ENCODE data around the gene TNFRSF8. TPM values are rescaled to one million over a fixed set of nuclear protein-coding genes. Genes with fewer than 3 reads are reported as not detected.

Gene TNFRSF8
- total and polyA plus RNA-seq, 9 of the 15 experiments (the other 6 are each of a cell fraction or from before 2014, with no cell fraction given): 3.5 to 38.4 (median 17.1) TPM

DNA sequence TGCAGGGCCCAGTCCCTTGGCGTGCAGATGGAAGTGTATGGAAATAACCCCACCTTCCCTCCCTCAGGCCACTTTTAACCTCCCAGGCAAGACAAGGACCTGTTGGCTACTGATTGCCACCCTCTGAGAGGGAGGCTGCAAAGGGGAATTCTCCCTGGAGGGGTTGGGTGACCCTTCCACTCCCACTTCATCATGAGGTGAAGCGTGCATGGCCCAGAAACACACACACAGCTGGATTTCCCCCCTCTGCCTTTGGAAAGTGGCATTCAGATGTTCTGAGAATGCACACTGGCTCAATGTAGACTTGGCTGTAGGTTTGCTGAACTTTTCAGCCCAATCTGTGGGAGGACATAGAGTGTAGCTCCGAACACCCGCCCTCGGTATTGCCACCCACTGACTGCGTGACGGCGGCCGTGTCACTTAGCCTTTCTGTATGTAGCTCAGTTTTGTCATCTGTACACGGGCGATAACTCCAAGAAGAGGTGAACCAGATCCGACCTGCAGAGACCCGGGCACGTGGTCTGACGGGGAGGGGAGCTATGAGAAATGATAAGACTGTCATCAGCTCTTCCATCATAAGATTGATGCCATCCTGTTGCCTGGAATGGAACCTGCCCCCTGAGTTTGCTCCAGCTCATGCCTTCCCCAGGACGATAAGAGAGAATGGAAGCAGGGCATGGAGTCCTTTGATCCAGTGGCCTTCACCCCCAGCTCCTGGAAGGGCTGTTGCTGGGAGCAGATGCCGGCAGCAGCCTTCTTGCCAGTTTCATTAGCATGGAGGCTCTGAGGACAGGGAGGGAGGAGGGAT, 24.5 kb upstream of the TNFRSF8 start (continued):
- TF ChIP-seq HNRNPUL1 (IDR thresholded peaks at IDR 0.05; ENCODE audit: low read length) (no peak), POU5F1 (IDR thresholded peaks at IDR 0.05; ENCODE audit: borderline replicate concordance, low read depth, low read length, partially characterized antibody) (no peak), EGR1 (conservative IDR thresholded peaks at IDR 0.05) (peak; percentile 96), ZNF347 (CRISPR knock-in tag; IDR thresholded peaks at IDR 0.05; ENCODE audit: low read depth) (no peak), TFAM (CRISPR knock-in tag; conservative IDR thresholded peaks at IDR 0.05) (no peak), BRD9 (IDR thresholded peaks at IDR 0.05; ENCODE audit: low read depth, partially characterized antibody) (no peak), ZNF584 (CRISPR knock-in tag; IDR thresholded peaks at IDR 0.05; ENCODE audit: low read depth) (peak; percentile 93), KLF6 (CRISPR knock-in tag; IDR thresholded peaks at IDR 0.05; ENCODE audit: borderline replicate concordance) (no peak), ETS2 (tag; IDR thresholded peaks at IDR 0.05; ENCODE audit: borderline replicate concordance, poor library complexity, severe bottlenecking) (no peak), TAF7 (tag; IDR thresholded peaks at IDR 0.05) (no peak), ZNF696 (CRISPR knock-in tag; conservative IDR thresholded peaks at IDR 0.05) (no peak), MCM3 (IDR thresholded peaks at IDR 0.05) (no peak), CBFA2T2 (conservative IDR thresholded peaks at IDR 0.05) (peak; percentile 93), ZNF165 (CRISPR knock-in tag; IDR thresholded peaks at IDR 0.05; ENCODE audit: borderline replicate concordance) (0 out of 2 replicates have a peak, but pooled peaks have one; percentile 18), EP400 (IDR thresholded peaks at IDR 0.05) (peak; percentile 61; the same call in 1 of the 2 replicates), PCBP2 (IDR thresholded peaks at IDR 0.05; ENCODE audit: low read depth, low read length, poor library complexity, severe bottlenecking) (no peak), NELFE (IDR thresholded peaks at IDR 0.05; ENCODE audit: insufficient read depth, insufficient read length) (no peak), RHOXF2B (CRISPR knock-in tag; conservative IDR thresholded peaks at IDR 0.05) (no peak), KDM2B (CRISPR knock-in tag; IDR thresholded peaks at IDR 0.05) (no peak), SPI1 (IDR thresholded peaks at IDR 0.05; ENCODE audit: borderline replicate concordance, low read depth, low read length) (no peak), ZNF146 (CRISPR knock-in tag; IDR thresholded peaks at IDR 0.05; ENCODE audit: unreplicated experiment) (no peak), U2AF2 (optimal IDR thresholded peaks at IDR 0.05; ENCODE audit: low read depth, low read length) (no peak), PTRF (tag; IDR thresholded peaks at IDR 0.05) (no peak), YBX1 (IDR thresholded peaks at IDR 0.05) (no peak)
- TF ChIP-seq, protein P1, sequence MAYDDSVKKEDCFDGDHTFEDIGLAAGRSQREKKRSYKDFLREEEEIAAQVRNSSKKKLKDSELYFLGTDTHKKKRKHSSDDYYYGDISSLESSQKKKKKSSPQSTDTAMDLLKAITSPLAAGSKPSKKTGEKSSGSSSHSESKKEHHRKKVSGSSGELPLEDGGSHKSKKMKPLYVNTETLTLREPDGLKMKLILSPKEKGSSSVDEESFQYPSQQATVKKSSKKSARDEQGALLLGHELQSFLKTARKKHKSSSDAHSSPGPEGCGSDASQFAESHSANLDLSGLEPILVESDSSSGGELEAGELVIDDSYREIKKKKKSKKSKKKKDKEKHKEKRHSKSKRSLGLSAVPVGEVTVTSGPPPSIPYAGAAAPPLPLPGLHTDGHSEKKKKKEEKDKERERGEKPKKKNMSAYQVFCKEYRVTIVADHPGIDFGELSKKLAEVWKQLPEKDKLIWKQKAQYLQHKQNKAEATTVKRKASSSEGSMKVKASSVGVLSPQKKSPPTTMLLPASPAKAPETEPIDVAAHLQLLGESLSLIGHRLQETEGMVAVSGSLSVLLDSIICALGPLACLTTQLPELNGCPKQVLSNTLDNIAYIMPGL (CRISPR knock-in tag; IDR thresholded peaks at IDR 0.05): no peak
- TF ChIP-seq, protein P2, sequence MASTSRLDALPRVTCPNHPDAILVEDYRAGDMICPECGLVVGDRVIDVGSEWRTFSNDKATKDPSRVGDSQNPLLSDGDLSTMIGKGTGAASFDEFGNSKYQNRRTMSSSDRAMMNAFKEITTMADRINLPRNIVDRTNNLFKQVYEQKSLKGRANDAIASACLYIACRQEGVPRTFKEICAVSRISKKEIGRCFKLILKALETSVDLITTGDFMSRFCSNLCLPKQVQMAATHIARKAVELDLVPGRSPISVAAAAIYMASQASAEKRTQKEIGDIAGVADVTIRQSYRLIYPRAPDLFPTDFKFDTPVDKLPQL (IDR thresholded peaks at IDR 0.05; ENCODE audit: extremely low read depth, insufficient read length): no peak
- TF ChIP-seq, protein P3, sequence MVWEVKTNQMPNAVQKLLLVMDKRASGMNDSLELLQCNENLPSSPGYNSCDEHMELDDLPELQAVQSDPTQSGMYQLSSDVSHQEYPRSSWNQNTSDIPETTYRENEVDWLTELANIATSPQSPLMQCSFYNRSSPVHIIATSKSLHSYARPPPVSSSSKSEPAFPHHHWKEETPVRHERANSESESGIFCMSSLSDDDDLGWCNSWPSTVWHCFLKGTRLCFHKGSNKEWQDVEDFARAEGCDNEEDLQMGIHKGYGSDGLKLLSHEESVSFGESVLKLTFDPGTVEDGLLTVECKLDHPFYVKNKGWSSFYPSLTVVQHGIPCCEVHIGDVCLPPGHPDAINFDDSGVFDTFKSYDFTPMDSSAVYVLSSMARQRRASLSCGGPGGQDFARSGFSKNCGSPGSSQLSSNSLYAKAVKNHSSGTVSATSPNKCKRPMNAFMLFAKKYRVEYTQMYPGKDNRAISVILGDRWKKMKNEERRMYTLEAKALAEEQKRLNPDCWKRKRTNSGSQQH (CRISPR knock-in tag; IDR thresholded peaks at IDR 0.05): no peak
